DND-41 (cell line): ENCODE data around the gene MTRFR.
A peak's percentile ranks its signal among the peaks of the same experiment; 100 is the strongest.

Experiments used
- ATAC-seq: fragments of 200-7000 bp; cut with Tn5 transposase; 3 replicates; pipeline ENCODE4 v1.9.1; 2021; ENCODE audit warnings: low read depth; ENCODE audit not compliant: insufficient read depth
- DNase-seq: peaks from one replicate; pipeline ENCODE4 v3.0.0-alpha.2; 2020
- H2AFZ ChIP-seq: 2 replicates; pipeline ENCODE4 v1.6.0; 2012; ENCODE audit warnings: low read depth, low read length
- H3K27ac ChIP-seq: 2 replicates; pipeline ENCODE4 v1.5.1; 2012; ENCODE audit warnings: low read length, inconsistent platforms
- H3K27me3 ChIP-seq: fragments of 200-600 bp; sonication (generic); 2 replicates; pipeline ENCODE4 v1.6.0; 2012; ENCODE audit warnings: low read length, mild to moderate bottlenecking, inconsistent platforms; ENCODE audit not compliant: insufficient read depth, poor library complexity
- H3K36me3 ChIP-seq: 2 replicates; pipeline ENCODE4 v1.5.1; 2012; ENCODE audit warnings: low read length, inconsistent platforms; ENCODE audit not compliant: insufficient read depth
- H3K4me1 ChIP-seq: 2 replicates; pipeline ENCODE4 v1.5.1; 2012; ENCODE audit warnings: mild to moderate bottlenecking, low read length; ENCODE audit not compliant: insufficient read depth
- H3K4me2 ChIP-seq: 2 replicates; pipeline ENCODE4 v1.6.0; 2012; ENCODE audit warnings: mild to moderate bottlenecking, moderate library complexity, low read length, inconsistent platforms; ENCODE audit not compliant: insufficient read depth
- H3K4me3 ChIP-seq, 2 experiments: fragments of 200-600 bp in 1 of 2; shearing (Covaris generic) in 1 of 2; 2 replicates each; pipeline ENCODE4 v1.5.1; 2012 to 2016; ENCODE audit warnings: inconsistent platforms in 2 of 2, low read length in 2 of 2, mild to moderate bottlenecking in 2 of 2, low read depth in 1 of 2, moderate library complexity in 1 of 2
- H3K79me2 ChIP-seq: 2 replicates; pipeline ENCODE4 v1.6.0; 2012; ENCODE audit warnings: low read length, inconsistent platforms; ENCODE audit not compliant: insufficient read depth
- H3K9ac ChIP-seq: 2 replicates; pipeline ENCODE4 v1.6.0; 2012; ENCODE audit warnings: low read depth, mild to moderate bottlenecking, inconsistent platforms, low read length, moderate library complexity
- H3K9me3 ChIP-seq: 2 replicates; pipeline ENCODE4 v1.5.1; 2012; ENCODE audit warnings: low read length, moderate library complexity, mild to moderate bottlenecking, inconsistent platforms; ENCODE audit not compliant: insufficient read depth, severe bottlenecking
- H4K20me1 ChIP-seq: 2 replicates; pipeline ENCODE4 v1.6.0; 2012; ENCODE audit warnings: low read length; ENCODE audit not compliant: insufficient read depth
- CTCF ChIP-seq: IDR thresholded peaks from 2 replicates; pipeline ENCODE4 v1.5.1; 2012; ENCODE audit warnings: borderline replicate concordance, low read length, moderate library complexity, mild to moderate bottlenecking; ENCODE audit not compliant: poor library complexity, severe bottlenecking; ENCODE audit errors: extremely low read depth
- EZH2 ChIP-seq: IDR thresholded peaks from 3 replicates; pipeline ENCODE4 v1.6.1; 2012; ENCODE audit warnings: borderline replicate concordance, low read depth, mild to moderate bottlenecking, moderate library complexity, low read length, inconsistent platforms; ENCODE audit not compliant: severe bottlenecking

Gene MTRFR

GRCh38 chr12:123237646-123238329 lies 4.6 kb downstream of the MTRFR start:
- peak overlapping the region; percentile 6; the same call in 1 of the 2 replicates for H3K27ac ChIP-seq
- no peak overlapping the region for H3K4me3 ChIP-seq

GRCh38 chr12:123238330-123238682 lies 5.1 kb downstream of the MTRFR start:
- H3K36me3 ChIP-seq = peaks cover 19% of the 10 kb centered on the region
- no peak overlapping the region for H2AFZ ChIP-seq
- no peak overlapping the region; the same call in 1 of the 2 replicates for H3K27ac ChIP-seq
- no peak overlapping the region for H3K4me3 ChIP-seq
- DNase-seq = no peak
- no peaks in the 10 kb centered on the region for H3K9me3 ChIP-seq
- H3K4me2 ChIP-seq = no peak overlapping the region
- H3K9ac ChIP-seq = no peak overlapping the region
- H3K79me2 ChIP-seq = peaks cover 83% of the 10 kb centered on the region
- H4K20me1 ChIP-seq = peaks cover 15% of the 10 kb centered on the region; the same call in 1 of the 2 replicates
- no peaks in the 10 kb centered on the region for H3K27me3 ChIP-seq
- H3K4me1 ChIP-seq = peaks cover 34% of the 10 kb centered on the region
- no peak for ATAC-seq
- no peak for TF ChIP-seq CTCF
- no peak for TF ChIP-seq EZH2

More at GRCh38 chr12:123237646-123238329, 4.6 kb downstream of the MTRFR start:
- Histone ChIP-seq H3K4me1 (peaks cover 34% of the 10 kb centered on the region), H3K9ac (no peak overlapping the region), H3K79me2 (peaks cover 82% of the 10 kb centered on the region), H3K36me3 (peaks cover 19% of the 10 kb centered on the region), H3K9me3 (no peaks in the 10 kb centered on the region), H3K27me3 (no peaks in the 10 kb centered on the region), H2AFZ (no peak overlapping the region), H4K20me1 (peaks cover 15% of the 10 kb centered on the region; the same call in 1 of the 2 replicates), H3K4me2 (peak overlapping the region; percentile 11; the same call in 1 of the 2 replicates)
- DNase-seq (peak; percentile 71), ATAC-seq (no peak; the same call in 2 of the 3 replicates)
- TF ChIP-seq EZH2 = no peak
- TF ChIP-seq CTCF = peak; percentile 81

DNA sequence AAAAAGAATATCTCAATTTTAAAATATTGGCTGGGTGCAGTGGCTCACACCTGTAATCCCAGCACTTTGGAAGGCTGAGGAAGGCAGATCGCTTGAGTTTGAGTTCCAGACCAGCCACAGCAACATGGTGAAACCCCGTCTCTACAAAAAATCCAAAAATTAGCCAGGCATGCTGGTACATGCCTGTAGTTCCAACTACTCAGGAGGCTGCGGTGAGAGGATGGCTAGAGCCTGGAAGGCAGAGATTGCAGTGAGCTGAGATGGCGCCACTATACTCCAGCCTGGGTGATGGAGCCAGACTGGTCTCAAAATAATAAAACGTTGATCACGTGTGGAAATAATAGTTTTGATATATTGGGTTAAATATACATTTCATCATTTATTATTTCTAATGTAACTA lies 5.7 kb downstream of the MTRFR start:
- H2AFZ ChIP-seq = no peak overlapping the region
- H3K36me3 ChIP-seq = peaks cover 22% of the 10 kb centered on the region
- no peak overlapping the region for H3K4me3 ChIP-seq
- ATAC-seq = no peak
- H3K4me2 ChIP-seq = no peak overlapping the region
- H3K79me2 ChIP-seq = peaks cover 80% of the 10 kb centered on the region
- H4K20me1 ChIP-seq = peaks cover 15% of the 10 kb centered on the region; the same call in 1 of the 2 replicates
- H3K27ac ChIP-seq = no peak overlapping the region
- no peak overlapping the region for H3K9ac ChIP-seq
- no peaks in the 10 kb centered on the region for H3K9me3 ChIP-seq
- DNase-seq = no peak
- H3K4me1 ChIP-seq = peaks cover 32% of the 10 kb centered on the region
- no peak for TF ChIP-seq CTCF
- no peak for TF ChIP-seq EZH2
- H3K27me3 ChIP-seq = no peaks in the 10 kb centered on the region
